K562 (cell line): ENCODE results near the gene DDAH1. TPM values are rescaled to one million over a fixed set of nuclear protein-coding genes. Genes with fewer than 3 reads are reported as not detected.

Source experiments
- ATAC-seq: fragments of 200-7000 bp; cut with Tn5 transposase; 3 replicates; pipeline ENCODE4 v1.9.1; 2020; ENCODE audit warnings: moderate library complexity
- BruUV-seq: library from RNA; stranded (reverse); fragments of 400-500 nt; replicated peaks from 2 replicates; lab custom pipeline; 2021; lab: Mats Ljungman, UMichigan
- CTCF ChIA-PET: fragments of 300-600 bp; formaldehyde crosslinking; extraction: SDS; loops from one replicate; lab custom pipeline; 2021; ENCODE audit warnings: low intra/inter-chr PET ratio; lab: Yijun Ruan, JAX
- POLR2A ChIA-PET: fragments of 300-600, 350-650 bp; sonication (Branson Sonifier 250); formaldehyde crosslinking; extraction: SDS; loops from one replicate; lab custom pipeline; 2021; ENCODE audit warnings: antibody characterized with exemption, inconsistent platforms; lab: Yijun Ruan, JAX
- DNase-seq, 4 experiments: peaks; one replicate each; pipeline versions ENCODE4 v3.0.0 to v3.0.0-alpha.2; 2011 to 2018; ENCODE audit warnings: low spot score in 3 of 4, mixed read lengths in 3 of 4; ENCODE audit errors: extremely low read depth in 1 of 4
- FAIRE-seq: peaks from 2 replicates; lab custom pipeline; 2011; peaks lifted over from hg19 to GRCh38; lab: Jason Lieb, UNC
- H2AFZ ChIP-seq: 2 replicates; pipeline ENCODE4 v1.6.0; 2011; ENCODE audit warnings: low read depth, low read length, control low read depth, inconsistent platforms
- H3K27ac ChIP-seq: fragments of 200-600 bp; 3 replicates; pipeline ENCODE4 v1.8.0; 2011; ENCODE audit warnings: low read depth, mild to moderate bottlenecking, control low read depth, inconsistent platforms, low read length, moderate library complexity, mixed read lengths; ENCODE audit errors: extremely low read depth
- H3K27me3 ChIP-seq, 2 experiments: fragments of 300-600 bp in 1 of 2; 2 replicates in 1 of 2; 3 replicates in 1 of 2; pipeline versions ENCODE4 v1.6.0 to v1.8.0; 2011; ENCODE audit warnings: inconsistent platforms in 2 of 2, low read length in 2 of 2, mild to moderate bottlenecking in 1 of 2, mixed read lengths in 1 of 2, moderate library complexity in 1 of 2; ENCODE audit not compliant: control insufficient read depth in 2 of 2, insufficient read depth in 2 of 2
- H3K36me3 ChIP-seq: fragments of 300-600 bp; 3 replicates; pipeline ENCODE4 v1.8.0; 2011; ENCODE audit warnings: mild to moderate bottlenecking, low read length, inconsistent platforms; ENCODE audit not compliant: control insufficient read depth, insufficient read depth
- H3K4me1 ChIP-seq, 2 experiments: fragments of 200-600 bp in 1 of 2; replicated peaks in 1 of 2; 2 replicates in 1 of 2; 3 replicates in 1 of 2; pipeline versions ENCODE4 v1.5.1 to v1.8.0; 2011; ENCODE audit warnings: inconsistent platforms in 2 of 2, low read length in 2 of 2, mild to moderate bottlenecking in 1 of 2, mixed read lengths in 1 of 2, moderate library complexity in 1 of 2; ENCODE audit not compliant: control insufficient read depth in 2 of 2, insufficient read depth in 2 of 2
- H3K4me2 ChIP-seq: 2 replicates; pipeline ENCODE4 v1.6.1; 2011; ENCODE audit warnings: low read length, control low read depth, inconsistent platforms, mixed read lengths; ENCODE audit not compliant: insufficient read depth
- H3K4me3 ChIP-seq: fragments of 200-600 bp; sonication (generic), shearing (Covaris generic); 2 replicates; pipeline ENCODE4 v1.5.1; 2016; ENCODE audit warnings: control low read depth, inconsistent platforms
- H3K79me2 ChIP-seq: fragments of 200-600 bp; 3 replicates; pipeline ENCODE4 v1.8.0; 2011; ENCODE audit warnings: low read length, inconsistent platforms; ENCODE audit not compliant: control insufficient read depth, insufficient read depth
- H3K9ac ChIP-seq, 2 experiments: 2 replicates each; pipeline versions ENCODE4 v1.6.0 to v1.6.1; 2011; ENCODE audit warnings: low read depth in 2 of 2, low read length in 2 of 2, control low read depth in 1 of 2, inconsistent platforms in 1 of 2, mild to moderate bottlenecking in 1 of 2, mixed read lengths in 1 of 2; ENCODE audit not compliant: insufficient read depth in 1 of 2
- H3K9me1 ChIP-seq: one replicate; pipeline ENCODE4 v1.6.0; 2011; ENCODE audit warnings: inconsistent platforms, mild to moderate bottlenecking, low read length, moderate library complexity; ENCODE audit not compliant: control insufficient read depth, insufficient read depth
- H3K9me3 ChIP-seq: replicated peaks from 2 replicates; pipeline ENCODE4 v1.5.1; 2011; ENCODE audit warnings: low read depth, low read length, inconsistent platforms; ENCODE audit not compliant: control insufficient read depth, insufficient read depth
- H4K20me1 ChIP-seq: replicated peaks from 2 replicates; pipeline ENCODE4 v1.6.1; 2011; ENCODE audit warnings: low read length, inconsistent platforms, mixed read lengths; ENCODE audit not compliant: control insufficient read depth, insufficient read depth
- CCAR2 ChIP-seq: fragments of 200-400 bp; formaldehyde crosslinking; IDR thresholded peaks from 2 replicates; pipeline ENCODE4 v1.6.1; 2017; ENCODE audit warnings: mild to moderate bottlenecking, low read depth, low read length
- EZH2 ChIP-seq: IDR thresholded peaks from 2 replicates; pipeline ENCODE4 v1.6.1; 2012; ENCODE audit warnings: low read depth, mild to moderate bottlenecking, inconsistent platforms, low read length, borderline replicate concordance
- MIER1 ChIP-seq: fragments of 450-650 bp; IDR thresholded peaks from 2 replicates; pipeline ENCODE4 v1.6.1; 2016; ENCODE audit warnings: antibody characterized with exemption, mild to moderate bottlenecking, low read depth
- NCOA2 ChIP-seq, 2 experiments: fragments of 450-650 bp; IDR thresholded peaks; 2 replicates each; pipeline ENCODE4 v1.6.1; 2018; ENCODE audit warnings: mild to moderate bottlenecking in 2 of 2, moderate library complexity in 1 of 2; ENCODE audit not compliant: partially characterized antibody in 2 of 2
- POLR2G ChIP-seq: fragments of 200-400 bp; formaldehyde crosslinking; IDR thresholded peaks from 2 replicates; pipeline ENCODE4 v1.6.1; 2017; ENCODE audit warnings: low read depth, mild to moderate bottlenecking, antibody characterized with exemption, low read length, moderate library complexity
- SIN3B ChIP-seq: fragments of 450-650 bp; IDR thresholded peaks from 2 replicates; pipeline ENCODE4 v1.6.1; 2017; ENCODE audit warnings: low read depth, mild to moderate bottlenecking, moderate library complexity
- ZBTB7A ChIP-seq: IDR thresholded peaks from 2 replicates; pipeline ENCODE4 v1.6.1; 2011; ENCODE audit warnings: low read depth, mild to moderate bottlenecking, low read length, moderate library complexity, borderline replicate concordance; ENCODE audit not compliant: control insufficient read depth
- ZNF217 ChIP-seq: sonication (generic); formaldehyde crosslinking; IDR thresholded peaks from 2 replicates; pipeline ENCODE4 v1.8.0; 2022; ENCODE audit warnings: mild to moderate bottlenecking, missing genetic modification reagents
- ZNF785 ChIP-seq: fragments of 250-450 bp; sonication (Bioruptor Pico); IDR thresholded peaks from 2 replicates; pipeline ENCODE4 v1.4.0; 2020; ENCODE audit warnings: mild to moderate bottlenecking
- WGBS: fragments of 100-300 bp; shearing (Covaris generic); methylation state at CpG from one replicate; pipeline ENCODE4 v1.1.6; 2016; ENCODE audit warnings: low coverage, mixed read lengths; ENCODE audit not compliant: insufficient coverage; ENCODE audit errors: missing lambda C conversion rate; 5-methylcytosine and 5-hydroxymethylcytosine counted together
- in situ Hi-C: fragments of 300-500 bp; cut with MboI; formaldehyde crosslinking; loops from 4 replicates; pipeline ENCODE4 v1.15.0; 2018; ENCODE audit warnings: inconsistent platforms, mixed read lengths
- intact Hi-C: fragments of 100-400 bp; cut with micrococcal nuclease; formaldehyde crosslinking; loops from 2 replicates; pipeline ENCODE4 v1.14.2; 2022
- polyA plus RNA-seq, 8 experiments: library from polyadenylated mRNA; depleted of rRNA in 4 of 8; stranded (reverse) in 5 of 8; unstranded in 3 of 8; fragments of >200 nt; fragmentation: Nextera tagmentation in 2 of 8; fragmentation: Illumina TruSeq in 1 of 8; extraction: Ambion mirVana in 2 of 8; extraction: Trizol in 1 of 8; gene quantifications; 2 replicates each; pipeline versions ENCODE4 v1.2.1 to v1.2.3, GENCODE V29; 2011 to 2014; ENCODE audit warnings: inconsistent platforms in 1 of 8, missing spikeins in 1 of 8
- total RNA-seq, 7 experiments: library from RNA; depleted of rRNA in 6 of 7; stranded (reverse); fragments of >200 nt in 6 of 7; fragmentation: Illumina TruSeq in 2 of 7; extraction: Trizol in 2 of 7; gene quantifications; 2 replicates each; pipeline versions ENCODE4 v1.2.1 to v1.2.3, GENCODE V29; 2011 to 2021; ENCODE audit warnings: low replicate concordance in 1 of 7
- TF ChIP-seq, protein P1 (sequence below): fragments of 250-450 bp; sonication (Bioruptor Pico); IDR thresholded peaks from 2 replicates; pipeline ENCODE4 v1.5.0; 2021; ENCODE audit warnings: mild to moderate bottlenecking, borderline replicate concordance
- TF ChIP-seq, protein P2 (sequence below), 2 experiments: fragments of 450-650 bp in 1 of 2; IDR thresholded peaks; 2 replicates each; pipeline ENCODE4 v1.6.1; 2011 to 2017; ENCODE audit warnings: low read depth in 2 of 2, antibody characterized with exemption in 1 of 2, borderline replicate concordance in 1 of 2, low read length in 1 of 2, mild to moderate bottlenecking in 1 of 2, mixed read lengths in 1 of 2; ENCODE audit not compliant: control insufficient read depth in 1 of 2
- TF ChIP-seq, protein P3 (sequence below): sonication (generic); formaldehyde crosslinking; IDR thresholded peaks from 2 replicates; pipeline ENCODE4 v1.8.0; 2023; ENCODE audit warnings: mild to moderate bottlenecking, missing genetic modification reagents

Gene DDAH1
- total and polyA plus RNA-seq, 9 of the 15 experiments (the other 6 are each of a cell fraction or from before 2014, with no cell fraction given), result 0.04 to 0.24 (median 0.10) TPM

DNA sequence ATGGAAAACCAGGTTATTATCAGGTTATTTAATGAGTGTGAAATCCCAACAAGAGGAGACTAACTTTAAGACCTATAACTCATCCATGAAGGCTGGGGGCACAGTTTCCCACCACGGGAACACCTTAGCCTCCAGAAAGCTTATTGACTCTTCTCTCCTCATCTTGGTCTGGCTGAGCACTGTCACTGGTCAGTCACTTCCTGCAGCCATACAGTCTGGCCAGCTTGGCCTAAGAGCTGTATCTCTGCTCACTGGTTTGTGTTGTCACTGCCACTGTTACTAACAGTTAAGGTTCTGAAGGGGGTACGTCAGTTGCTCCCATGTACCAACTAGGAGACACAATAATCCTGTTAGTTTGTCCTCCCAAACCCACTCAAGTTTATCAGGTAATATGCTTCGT, 16.7 kb upstream of the DDAH1 start:
- Histone ChIP-seq H3K9me3 (no peaks in the 10 kb centered on the region), H4K20me1 (no peaks in the 10 kb centered on the region), H2AFZ (no peak overlapping the region), H3K79me2 (no peaks in the 10 kb centered on the region), H3K36me3 (no peaks in the 10 kb centered on the region), H3K4me3 (no peak overlapping the region), H3K9me1 (no peaks in the 10 kb centered on the region), H3K4me2 (no peak overlapping the region), H3K9ac (no peak overlapping the region), H3K27ac (no peak overlapping the region), H3K27me3 (peaks cover 0 to 2% of the 10 kb centered on the region in 2 experiments; a peak in 1 of 5 replicates), H3K4me1 (no peaks in the 10 kb centered on the region)
- CTCF ChIA-PET, result no interaction called here
- no peak for FAIRE-seq
- intact Hi-C loops (no loop called here), in situ Hi-C loops (no loop called here)
- no TSS peak for BruUV-seq
- 0% methylated on average over 3 of the region's 3 CpGs for WGBS
- no peak for ATAC-seq
- POLR2A ChIA-PET, result no interaction called here
- no peak for DNase-seq
- no peak for TF ChIP-seq POLR2G
- TF ChIP-seq ZBTB7A, result no peak
- no peak for TF ChIP-seq SIN3B
- TF ChIP-seq EZH2, result no peak
- TF ChIP-seq ZNF217 (CRISPR knock-in tag), result no peak
- TF ChIP-seq MIER1, result no peak
- TF ChIP-seq, protein P1, sequence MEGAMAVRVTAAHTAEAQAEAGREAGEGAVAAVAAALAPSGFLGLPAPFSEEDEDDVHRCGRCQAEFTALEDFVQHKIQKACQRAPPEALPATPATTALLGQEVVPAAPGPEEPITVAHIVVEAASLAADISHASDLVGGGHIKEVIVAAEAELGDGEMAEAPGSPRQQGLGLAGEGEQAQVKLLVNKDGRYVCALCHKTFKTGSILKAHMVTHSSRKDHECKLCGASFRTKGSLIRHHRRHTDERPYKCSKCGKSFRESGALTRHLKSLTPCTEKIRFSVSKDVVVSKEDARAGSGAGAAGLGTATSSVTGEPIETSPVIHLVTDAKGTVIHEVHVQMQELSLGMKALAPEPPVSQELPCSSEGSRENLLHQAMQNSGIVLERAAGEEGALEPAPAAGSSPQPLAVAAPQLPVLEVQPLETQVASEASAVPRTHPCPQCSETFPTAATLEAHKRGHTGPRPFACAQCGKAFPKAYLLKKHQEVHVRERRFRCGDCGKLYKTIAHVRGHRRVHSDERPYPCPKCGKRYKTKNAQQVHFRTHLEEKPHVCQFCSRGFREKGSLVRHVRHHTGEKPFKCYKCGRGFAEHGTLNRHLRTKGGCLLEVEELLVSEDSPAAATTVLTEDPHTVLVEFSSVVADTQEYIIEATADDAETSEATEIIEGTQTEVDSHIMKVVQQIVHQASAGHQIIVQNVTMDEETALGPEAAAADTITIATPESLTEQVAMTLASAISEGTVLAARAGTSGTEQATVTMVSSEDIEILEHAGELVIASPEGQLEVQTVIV, result no peak
- TF ChIP-seq CCAR2, result no peak
- TF ChIP-seq, protein P2, sequence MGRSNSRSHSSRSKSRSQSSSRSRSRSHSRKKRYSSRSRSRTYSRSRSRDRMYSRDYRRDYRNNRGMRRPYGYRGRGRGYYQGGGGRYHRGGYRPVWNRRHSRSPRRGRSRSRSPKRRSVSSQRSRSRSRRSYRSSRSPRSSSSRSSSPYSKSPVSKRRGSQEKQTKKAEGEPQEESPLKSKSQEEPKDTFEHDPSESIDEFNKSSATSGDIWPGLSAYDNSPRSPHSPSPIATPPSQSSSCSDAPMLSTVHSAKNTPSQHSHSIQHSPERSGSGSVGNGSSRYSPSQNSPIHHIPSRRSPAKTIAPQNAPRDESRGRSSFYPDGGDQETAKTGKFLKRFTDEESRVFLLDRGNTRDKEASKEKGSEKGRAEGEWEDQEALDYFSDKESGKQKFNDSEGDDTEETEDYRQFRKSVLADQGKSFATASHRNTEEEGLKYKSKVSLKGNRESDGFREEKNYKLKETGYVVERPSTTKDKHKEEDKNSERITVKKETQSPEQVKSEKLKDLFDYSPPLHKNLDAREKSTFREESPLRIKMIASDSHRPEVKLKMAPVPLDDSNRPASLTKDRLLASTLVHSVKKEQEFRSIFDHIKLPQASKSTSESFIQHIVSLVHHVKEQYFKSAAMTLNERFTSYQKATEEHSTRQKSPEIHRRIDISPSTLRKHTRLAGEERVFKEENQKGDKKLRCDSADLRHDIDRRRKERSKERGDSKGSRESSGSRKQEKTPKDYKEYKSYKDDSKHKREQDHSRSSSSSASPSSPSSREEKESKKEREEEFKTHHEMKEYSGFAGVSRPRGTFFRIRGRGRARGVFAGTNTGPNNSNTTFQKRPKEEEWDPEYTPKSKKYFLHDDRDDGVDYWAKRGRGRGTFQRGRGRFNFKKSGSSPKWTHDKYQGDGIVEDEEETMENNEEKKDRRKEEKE (IDR thresholded peaks at IDR 0.05; ENCODE audit: borderline replicate concordance in 1 of 2, control insufficient read depth in 1 of 2, low read depth in 2 of 2, low read length in 1 of 2), result no peak
- no peak for TF ChIP-seq ZNF785 (CRISPR knock-in tag)
- no peak for TF ChIP-seq NCOA2 (IDR thresholded peaks at IDR 0.05; ENCODE audit: partially characterized antibody in 2 of 2)
- TF ChIP-seq, protein P3, sequence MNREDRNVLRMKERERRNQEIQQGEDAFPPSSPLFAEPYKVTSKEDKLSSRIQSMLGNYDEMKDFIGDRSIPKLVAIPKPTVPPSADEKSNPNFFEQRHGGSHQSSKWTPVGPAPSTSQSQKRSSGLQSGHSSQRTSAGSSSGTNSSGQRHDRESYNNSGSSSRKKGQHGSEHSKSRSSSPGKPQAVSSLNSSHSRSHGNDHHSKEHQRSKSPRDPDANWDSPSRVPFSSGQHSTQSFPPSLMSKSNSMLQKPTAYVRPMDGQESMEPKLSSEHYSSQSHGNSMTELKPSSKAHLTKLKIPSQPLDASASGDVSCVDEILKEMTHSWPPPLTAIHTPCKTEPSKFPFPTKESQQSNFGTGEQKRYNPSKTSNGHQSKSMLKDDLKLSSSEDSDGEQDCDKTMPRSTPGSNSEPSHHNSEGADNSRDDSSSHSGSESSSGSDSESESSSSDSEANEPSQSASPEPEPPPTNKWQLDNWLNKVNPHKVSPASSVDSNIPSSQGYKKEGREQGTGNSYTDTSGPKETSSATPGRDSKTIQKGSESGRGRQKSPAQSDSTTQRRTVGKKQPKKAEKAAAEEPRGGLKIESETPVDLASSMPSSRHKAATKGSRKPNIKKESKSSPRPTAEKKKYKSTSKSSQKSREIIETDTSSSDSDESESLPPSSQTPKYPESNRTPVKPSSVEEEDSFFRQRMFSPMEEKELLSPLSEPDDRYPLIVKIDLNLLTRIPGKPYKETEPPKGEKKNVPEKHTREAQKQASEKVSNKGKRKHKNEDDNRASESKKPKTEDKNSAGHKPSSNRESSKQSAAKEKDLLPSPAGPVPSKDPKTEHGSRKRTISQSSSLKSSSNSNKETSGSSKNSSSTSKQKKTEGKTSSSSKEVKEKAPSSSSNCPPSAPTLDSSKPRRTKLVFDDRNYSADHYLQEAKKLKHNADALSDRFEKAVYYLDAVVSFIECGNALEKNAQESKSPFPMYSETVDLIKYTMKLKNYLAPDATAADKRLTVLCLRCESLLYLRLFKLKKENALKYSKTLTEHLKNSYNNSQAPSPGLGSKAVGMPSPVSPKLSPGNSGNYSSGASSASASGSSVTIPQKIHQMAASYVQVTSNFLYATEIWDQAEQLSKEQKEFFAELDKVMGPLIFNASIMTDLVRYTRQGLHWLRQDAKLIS (CRISPR knock-in tag), result no peak
